Measurements from ENCODE around the gene KIF1B.

GRCh38 chr1:10192263-10192662, 18.1 kb upstream of the KIF1B start:
- TF ChIP-seq CTCF (IDR thresholded peaks at IDR 0.05) (no peak), POLR2A (IDR thresholded peaks at IDR 0.05) (no peak)

Measured in upper lobe of left lung (tissue), 4 donors.